ENCODE measurements around the gene GHRH.

- no peak for TF ChIP-seq EZH2 (IDR thresholded peaks at IDR 0.05; ENCODE audit: borderline replicate concordance, low read depth, low read length, severe bottlenecking)
- no peak for TF ChIP-seq CTCF (IDR thresholded peaks at IDR 0.05; ENCODE audit: borderline replicate concordance, extremely low read depth, low read length, poor library complexity, severe bottlenecking)
Measured at GRCh38 chr20:37256286-37256685, 5.3 kb downstream of the GHRH start.

Data from DND-41 (cell line).